SKM-1 treated with dmso at 0.1 percent for 144 hours (cell line): Measurements from ENCODE around the gene GCN1.

Source experiments
- DNase-seq: peaks from one replicate; lab custom pipeline; 2025; ENCODE audit not compliant: unreplicated experiment; lab: John Stamatoyannopoulos, UW

GCN1 gene

DNA sequence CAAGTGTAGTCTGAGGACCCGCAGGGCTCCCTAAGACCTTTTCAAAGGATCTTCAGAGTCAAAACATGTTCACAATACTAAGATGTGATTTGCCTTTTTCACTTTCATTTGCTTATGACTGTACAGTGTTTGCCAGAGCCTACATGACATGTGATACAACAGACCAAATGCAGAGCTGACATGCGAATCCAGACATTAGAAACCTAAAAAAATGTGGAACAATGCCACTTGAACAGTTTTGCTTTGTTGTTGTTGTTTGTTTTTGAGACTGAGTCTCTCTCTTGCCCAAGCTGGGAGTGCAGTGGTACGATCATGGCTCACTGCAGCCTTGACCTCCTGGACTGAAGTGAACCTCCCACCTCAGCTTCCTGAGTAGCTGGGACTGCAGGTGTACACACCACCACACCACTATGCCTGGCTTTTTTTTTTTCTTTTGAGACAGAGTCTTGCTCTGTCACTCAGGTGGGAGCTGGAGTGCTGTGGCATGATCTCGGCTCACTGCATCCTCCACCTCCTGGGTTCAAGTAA, 72.7 kb downstream of the GCN1 start:
- no peak for DNase-seq

DNA sequence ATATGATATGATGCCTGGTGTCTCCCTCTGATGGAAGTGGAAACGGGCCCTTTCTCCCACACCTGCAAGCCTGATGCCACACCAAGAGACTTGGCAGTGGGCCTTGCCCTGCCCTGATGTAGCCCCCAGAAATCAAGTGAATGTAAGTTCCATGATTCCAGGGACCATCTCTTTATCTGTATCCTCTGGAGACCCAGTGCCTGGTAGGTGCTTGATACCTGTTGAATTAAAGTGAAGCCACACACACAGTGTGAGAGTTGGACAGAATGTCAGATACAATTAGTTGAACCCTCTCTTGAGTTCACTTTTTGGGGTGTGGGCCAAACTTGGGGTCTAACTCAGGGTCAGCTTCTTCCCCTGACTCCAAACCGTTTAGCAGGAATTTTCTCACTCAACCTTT, 73.2 kb downstream of the GCN1 start:
- no peak for DNase-seq

DNA sequence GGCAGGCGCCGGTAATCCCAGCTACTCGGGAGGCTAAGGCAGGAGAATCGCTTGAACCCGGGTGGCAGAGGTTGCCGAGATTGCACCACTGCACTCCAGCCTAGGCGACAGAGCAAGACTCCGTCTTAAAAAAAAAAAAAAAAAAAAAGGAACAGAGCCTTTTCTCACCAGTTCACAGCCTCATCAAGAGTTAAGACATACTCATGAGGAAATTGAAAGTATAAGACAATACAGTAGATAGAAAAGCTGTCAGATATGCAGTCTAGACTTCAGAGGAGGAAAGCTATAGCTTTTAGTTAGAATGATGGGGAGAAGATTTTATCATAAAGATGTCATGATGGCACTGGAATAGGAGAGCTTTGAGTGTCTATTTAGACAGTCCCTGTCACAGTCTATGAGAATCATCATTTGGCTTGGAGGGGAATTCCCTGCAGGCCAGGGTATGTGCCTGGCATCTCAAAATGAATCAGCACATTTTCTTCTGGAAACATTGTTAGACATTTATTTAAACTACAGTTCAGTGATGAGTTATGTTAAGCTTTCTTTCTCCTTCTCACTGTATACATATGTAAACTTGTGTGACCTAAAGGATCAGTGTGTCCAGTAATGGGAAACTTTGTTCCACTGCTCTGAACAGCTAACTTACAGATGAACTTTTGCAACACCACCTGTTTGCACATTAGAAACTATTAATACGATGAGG, 75.1 kb downstream of the GCN1 start:
- DNase-seq = peak; percentile 2

DNA sequence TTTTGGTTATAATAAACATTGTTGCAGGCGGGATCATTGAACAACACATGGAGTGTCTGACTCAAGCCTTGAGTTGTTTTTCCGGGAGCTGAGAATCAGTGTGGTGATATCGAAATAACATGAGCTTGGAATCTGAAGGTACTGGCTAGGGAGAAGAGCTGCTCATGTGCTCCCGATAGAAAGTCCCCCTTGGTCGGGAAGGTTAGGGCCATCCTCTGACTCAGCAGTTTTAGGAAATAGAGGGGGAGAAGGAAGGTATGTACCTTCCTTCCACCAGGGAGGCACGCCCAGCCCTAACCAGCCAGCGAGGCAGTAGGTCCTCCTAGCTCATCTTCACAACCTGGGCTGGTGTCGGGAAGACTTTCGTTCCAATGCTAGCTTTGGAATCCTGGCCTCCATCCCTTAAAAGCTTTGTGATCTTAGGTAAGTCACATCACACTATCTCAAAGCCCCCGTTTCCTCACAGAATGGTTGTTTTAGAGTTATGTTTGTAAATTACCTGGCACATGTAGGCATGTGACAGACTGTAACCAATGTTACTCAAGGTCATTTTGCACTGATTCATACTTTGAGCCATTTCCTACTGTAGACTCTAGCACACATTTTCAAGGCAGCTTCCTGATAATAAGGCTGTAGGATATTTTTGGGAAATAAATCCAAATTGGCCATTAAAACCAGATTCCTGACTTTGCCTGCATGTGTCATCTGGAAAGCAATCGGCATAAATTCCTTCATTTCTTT, 76.0 kb downstream of the GCN1 start:
- no peak for DNase-seq

DNA sequence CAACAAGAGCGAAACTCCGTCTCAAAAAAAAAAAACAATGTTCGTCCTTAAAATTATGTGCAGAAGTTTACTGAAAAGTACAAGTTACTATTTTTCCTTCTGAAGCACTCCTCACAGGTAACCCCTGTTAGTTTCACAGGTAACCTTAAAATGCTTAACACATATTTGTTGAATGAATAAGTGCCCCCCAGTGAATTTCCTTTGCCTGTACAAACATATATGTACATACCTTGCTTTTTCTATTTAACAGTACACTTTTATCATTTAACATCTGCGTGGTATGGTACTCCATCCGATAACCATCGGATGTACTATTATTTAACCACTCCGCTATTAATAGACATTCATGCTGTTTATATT, 76.6 kb downstream of the GCN1 start:
- no peak for DNase-seq

DNA sequence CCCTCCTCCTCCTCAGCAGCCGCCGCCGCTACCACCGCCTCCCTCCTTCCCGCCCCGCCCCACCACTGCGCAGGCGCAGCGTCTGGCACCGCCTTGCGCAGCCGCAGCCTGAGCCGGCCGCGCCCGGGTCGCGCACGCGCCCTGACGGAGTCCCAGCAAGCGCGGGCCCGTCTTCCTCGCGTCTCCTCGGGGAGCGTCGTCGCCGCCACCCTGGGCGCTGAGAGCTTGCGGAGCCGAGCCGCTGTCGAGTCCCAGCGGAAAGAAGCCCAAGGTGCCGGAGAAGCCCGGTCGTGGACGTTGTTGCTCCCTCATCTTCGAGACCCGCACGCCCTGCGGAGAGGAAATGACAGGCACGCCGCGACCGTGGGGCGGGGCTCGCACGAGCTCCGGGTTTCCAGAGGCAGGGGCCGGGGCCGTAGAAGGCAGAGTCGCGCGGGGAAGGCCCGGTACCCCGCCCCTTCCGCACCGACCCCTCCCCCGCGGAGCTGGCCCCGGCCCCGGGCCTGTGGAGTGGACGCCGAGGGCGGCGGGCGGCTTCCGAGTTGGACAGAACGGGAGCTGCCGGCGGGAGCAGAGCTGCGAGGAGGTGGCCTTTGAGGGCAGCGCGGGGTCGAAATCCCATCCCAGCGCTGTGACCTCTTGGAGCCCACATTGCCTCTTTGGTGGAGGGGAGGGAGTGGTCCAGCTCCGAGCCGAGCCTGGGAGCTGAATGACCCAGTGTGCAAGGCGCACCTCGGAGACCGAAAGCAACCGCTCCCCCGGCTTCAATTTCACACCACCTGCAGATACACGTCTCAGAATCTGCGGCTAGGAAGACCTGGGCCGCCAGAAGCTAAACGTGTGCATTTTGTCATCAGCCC, 77.5 kb downstream of the GCN1 start:
- peak; percentile 61 for DNase-seq

DNA sequence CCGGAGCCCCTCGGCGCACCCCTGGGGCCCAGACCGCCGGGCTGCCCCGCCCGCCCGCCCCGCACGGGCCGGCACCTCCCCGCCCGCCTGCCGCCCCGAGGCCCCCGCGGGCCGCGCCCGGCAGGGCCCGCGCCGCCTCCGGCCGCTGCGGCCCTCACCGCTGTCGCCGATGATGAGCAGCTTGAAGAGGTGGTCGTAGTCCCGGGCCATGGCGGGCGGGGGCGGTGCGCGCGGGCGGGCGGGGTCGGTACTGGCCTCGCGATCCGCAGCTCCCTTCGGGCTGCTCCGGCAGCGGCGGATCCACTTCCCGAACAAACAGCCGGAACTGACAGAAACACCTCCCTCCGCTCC, 78.1 kb downstream of the GCN1 start, which contains the start of gene RAB35:
TSS of gene RAB35 (minus strand) at position 313 of the 351 bp plus-strand sequence. CDS start at position 210, 103 bp downstream.
- no peak for DNase-seq

DNA sequence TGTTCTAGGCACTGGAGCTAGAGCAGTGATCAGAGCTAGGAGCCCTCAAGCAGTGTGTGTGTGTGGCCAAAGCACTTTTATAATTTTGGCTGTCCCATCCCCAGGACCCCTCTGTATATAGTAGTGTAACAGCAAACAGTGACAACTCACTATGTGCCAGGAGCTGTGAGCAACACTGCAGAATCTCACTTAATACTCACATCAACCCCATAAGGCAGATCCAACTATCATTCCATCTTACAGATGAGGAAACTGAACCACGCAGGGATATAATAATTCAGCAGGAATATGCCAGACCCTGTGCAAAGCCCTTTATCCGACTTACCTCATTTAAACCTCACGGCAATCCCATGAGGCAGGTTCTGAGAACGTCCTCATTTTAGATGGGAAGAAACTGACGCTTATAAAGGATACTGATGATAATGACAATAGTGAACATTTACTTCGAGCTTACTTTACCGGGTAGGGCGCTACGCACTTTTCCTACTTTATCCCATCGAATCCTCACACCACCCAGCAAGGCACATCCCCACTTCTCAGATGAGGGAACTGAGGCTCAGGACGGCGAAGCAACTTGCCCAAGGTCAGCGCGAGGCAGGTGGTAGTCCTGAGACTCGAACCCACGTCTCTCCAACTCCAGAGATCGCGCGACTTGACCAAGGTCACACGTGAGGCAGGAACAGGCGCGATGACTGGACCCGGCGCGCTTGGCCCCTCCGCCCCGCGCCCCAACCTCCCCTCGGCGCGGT, 78.6 kb downstream of the GCN1 start:
- no peak for DNase-seq

DNA sequence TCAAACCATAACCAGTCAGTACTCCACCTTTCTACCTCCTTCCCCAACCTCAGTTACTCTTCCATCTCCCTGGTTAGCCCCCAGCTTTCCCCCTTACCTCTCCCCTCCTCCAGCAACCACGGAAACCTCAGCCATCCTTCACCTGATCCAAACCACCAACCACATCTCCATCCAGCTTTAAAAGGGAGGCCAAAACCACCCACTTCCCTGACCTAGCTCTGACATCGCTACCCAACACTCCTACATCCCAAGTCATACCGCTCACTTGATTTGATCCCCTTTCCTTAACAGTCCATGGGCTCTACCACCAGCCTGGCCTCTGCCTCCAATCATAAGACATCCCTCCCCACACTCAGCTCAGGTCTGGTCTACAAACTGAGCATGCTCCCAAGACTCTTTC, 79.4 kb downstream of the GCN1 start:
- DNase-seq = no peak

DNA sequence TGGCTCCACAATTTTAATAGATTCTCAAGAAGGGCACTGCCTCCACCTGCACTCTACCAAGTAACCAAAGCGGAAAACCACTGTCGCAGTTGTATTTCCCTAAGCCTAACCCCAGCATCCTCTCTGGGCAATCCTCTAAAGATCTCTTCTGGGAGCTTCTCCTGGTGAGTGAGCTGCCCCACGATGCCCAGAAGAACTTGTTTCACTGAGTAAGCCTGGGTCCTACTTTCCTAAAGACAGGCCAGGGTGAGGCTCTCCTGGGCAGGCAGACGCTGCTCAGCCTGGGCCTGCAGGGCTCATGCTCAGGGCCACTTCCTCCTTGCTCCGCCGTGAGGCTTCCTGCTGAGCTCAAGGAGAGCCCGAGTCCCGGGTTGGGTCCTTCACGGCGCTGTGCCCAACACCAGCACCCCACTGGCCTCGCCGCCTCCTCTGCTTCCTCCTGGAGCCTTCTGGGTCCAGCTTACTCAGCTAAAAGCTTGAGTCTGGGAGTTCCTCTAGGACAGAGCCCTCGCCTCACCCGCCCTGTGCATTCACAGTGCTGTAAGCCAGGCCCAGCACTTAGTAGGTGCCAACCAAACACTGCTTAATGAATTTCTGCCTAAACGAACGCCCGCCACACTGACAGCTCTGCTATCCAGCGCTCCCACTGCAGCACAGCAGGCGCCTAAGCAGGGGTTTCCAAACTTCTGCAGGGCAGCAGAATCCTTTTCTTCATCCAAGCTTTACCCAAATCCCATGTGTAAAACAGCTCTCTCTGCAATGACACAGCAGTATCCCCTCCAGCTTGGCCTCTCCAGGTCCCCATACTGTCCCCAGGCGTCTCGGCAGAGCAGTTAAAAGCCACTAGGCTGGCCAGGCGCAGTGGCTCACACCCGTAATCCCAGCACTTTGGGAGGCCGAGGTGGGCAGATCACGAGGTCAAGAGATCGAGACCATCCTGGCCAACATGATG, 83.7 kb downstream of the GCN1 start:
- peak; percentile 64 for DNase-seq

DNA sequence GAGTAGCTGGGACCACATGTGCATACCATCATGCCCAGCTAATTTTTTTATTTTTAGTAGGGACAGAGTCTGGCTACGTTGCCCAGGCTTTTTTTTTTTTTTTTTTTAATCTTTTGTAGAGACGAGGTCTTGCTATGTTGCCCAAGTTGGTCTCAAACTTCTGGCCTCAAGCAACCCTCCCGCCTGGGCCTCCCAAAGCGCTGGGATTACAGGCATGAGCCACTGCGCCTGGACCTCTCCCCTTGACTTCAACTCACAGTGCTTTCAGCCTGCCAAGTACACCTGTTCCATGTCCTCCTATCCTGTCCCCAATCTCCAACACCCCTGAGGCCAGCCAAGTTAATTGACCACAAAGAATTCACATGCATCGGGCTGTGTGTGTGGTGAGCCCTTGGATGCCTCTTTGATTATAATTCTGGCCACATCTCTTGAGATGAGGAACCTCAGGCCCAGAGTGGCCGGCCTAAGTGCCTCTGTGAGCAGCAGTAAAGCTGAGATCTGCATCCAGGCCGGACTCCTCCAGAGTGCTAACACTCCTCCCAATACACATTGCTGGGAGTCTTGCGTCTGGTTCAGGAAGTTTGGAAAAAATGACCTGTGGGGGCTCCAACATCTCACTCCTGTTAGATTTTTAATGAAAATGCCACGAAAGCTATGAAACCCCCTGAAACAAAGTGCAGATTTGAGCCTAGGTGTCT, 84.8 kb downstream of the GCN1 start:
- DNase-seq = no peak

DNA sequence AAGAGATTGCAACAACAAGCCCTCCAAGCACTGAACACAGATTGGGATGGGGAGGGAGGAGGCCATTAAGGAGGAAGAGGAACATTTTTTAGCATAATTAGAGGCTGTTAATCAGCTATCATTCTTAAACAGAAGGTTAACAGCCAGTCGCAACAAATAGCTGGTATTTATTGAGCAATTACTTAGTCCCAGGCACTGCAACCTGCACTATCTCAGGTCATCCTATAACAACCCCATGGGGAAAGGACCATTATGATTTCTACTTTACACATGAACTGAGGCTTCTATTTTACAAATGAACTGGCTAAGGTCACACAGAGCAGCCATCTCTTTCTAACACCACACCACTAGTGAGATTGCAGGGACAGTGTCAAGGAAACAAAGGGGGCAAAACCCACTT, 88.4 kb downstream of the GCN1 start:
- no peak for DNase-seq

DNA sequence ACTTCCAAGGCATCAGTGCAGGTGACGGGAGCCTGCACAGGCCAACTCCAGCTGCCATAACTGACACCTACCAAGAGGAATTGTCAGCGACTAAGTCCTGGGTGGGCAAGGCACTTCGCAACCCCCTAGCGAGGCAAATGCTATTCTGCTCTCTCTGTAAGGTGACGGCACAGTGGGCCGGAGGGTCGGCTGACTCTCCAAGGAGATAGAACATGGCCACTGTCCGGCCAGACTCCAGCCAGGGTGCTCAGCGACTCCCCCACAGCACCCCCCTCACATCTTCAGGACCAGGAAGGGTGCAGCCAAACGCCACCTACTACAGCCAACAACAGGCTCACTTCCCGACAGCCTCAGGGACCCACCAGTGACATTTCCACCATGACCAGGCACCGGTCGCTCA, 91.1 kb downstream of the GCN1 start:
- DNase-seq = no peak

DNA sequence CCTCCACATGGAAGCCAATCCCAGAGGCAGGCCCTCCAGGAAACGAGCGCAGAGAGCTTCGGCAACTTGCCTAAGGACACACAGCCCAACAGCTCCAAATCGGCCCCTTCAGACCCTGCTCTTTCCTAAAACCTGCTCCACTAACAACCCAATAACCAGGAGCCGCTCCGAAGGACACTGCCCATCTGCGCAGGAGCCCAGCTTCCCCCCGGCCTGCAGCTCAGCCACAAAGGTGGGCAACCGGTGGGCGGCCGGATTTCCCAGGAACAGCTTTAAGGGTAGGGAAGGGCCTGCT, 91.5 kb downstream of the GCN1 start:
- DNase-seq = no peak

DNA sequence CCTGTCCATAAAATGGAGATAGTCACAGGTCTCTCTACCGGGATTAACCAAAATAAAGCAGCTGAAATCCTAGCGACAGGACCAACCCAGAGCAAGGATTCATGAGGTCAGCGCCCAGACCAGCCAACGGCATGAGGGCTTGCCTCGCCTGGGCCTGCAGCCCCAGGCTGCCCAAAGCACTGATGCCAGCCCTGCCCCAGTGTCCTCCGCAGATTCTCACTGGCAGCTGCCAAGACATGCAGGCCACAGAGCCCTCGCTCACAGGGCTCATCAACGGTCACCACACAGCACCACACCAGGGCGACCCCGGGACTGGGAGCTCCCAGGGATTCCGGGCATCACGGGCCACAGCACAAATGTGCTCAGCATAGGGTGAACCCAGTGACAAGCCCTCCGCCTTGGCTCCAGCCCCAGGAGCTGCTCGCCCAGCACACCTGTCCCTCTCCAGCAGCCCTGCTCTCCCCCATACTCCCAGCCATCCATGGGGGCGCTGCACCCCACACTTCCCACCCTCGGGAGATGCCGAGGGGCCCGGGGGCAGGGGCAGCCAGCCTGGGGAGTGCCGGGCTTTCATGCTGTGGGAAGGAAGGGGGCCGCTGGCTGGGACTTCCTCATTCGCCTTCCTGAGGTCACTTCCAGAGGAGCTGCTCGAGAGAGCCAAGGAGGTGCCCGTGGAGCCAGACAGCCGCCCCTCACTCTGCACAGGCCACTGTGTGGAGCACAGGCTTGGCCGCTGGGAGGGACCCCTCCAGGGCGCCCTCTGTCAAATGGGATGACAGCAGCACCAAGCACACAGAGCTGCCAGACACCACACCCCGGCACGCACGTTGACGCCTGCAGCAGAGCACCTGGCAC, 92.1 kb downstream of the GCN1 start:
- no peak for DNase-seq

DNA sequence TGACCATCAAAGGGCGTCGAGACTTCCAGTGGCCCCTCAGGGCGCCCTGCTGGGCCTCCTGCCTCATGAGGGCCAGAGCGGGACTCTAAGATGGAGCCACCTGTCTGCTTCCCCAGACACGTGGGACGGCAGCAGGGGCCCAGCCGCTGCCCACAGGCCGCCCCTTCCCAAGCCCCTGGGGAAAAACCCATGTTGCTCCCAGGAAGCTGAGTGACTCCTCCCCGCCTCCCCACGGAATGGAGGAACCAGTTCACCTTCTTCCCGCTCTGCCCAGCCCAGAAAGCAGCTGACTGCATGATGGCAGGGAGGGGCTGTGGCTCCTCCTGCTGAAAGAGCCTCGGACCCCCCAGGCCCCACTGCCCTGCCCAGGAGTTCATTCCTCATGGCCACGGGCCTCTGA, 92.9 kb downstream of the GCN1 start:
- DNase-seq = no peak

DNA sequence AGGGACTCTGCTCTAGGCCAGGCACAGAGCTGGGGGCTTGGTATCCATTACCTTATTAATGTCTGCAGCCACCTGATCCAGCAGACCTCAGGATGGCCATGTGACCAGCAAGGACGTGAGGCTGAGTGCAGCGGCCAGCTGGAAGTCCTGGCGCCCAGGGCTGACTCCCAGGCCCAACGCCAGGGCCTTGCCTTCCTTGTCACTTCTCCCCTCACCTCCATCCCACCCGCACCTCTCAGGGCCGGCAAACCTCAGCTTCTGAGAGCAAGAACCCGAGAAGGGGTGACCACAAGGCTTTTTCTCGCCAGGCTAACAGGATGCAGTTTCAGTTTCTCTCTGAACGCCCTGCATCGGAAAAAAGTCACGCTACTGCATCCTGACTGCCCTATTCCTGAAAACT, 93.3 kb downstream of the GCN1 start:
- no peak for DNase-seq

DNA sequence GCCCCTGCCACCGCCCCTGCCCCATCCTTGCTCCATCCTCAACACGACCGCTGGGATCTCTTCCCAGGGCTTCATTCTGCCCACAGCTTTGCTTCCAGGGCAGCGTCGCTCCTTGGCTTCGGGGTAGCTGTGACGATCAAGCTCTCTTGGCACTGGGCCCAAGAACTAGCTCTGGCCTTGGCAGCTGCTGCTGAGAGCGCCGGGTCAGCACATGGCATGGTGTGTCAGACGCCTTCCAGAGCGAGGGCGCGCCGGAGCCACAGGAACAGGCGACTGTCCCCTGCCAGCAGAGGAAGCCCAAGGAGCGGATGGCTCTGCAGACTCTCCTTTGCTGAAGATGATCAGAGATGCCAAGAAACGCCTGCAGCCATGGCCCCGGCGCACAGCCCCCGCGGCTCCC, 93.9 kb downstream of the GCN1 start:
- no peak for DNase-seq

DNA sequence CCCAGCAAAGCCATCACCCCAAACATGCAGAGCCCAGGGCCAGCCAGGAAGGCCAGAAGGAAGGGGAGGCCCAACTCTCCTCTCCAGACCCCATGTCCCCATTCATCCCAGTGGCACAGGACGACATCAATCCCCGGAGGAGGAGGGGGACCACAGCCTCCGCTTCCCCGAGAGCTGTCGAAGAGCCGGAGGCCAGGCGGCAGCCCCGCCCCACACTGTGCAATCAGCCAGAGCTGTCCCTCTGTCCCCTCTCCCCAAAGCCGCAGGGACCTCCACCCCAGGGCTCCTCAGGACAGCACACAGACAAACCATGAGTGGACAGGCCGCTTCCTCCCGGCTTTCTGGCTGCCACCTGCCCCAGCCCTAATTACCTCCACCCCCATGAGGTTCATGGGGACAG, 94.8 kb downstream of the GCN1 start:
- no peak for DNase-seq
